Measurements from ENCODE around the gene STAG1. TPM values are rescaled to one million over a fixed set of nuclear protein-coding genes. Genes with fewer than 3 reads are reported as not detected.

The STAG1 gene
- 22.7 and 23.8 TPM in 2 replicates for total RNA-seq

GRCh38 chr3:136752172-136752421 lies at the start of gene STAG1:
Gene STAG1, minus strand, starts transcription at chr3:136752378. Its CDS starts 121,480 bp downstream, at chr3:136630898.

Other genes with a start within 250 kb of the STAG1 start
- gene SLC35G2, start 66.7 kb upstream of the STAG1 start, total RNA-seq, result 17.3 and 25.1 TPM in 2 replicates
- gene NCK1, start 109.8 kb upstream of the STAG1 start, total RNA-seq, result 58.5 and 60.7 TPM in 2 replicates
- gene IL20RB, start 205.6 kb upstream of the STAG1 start, total RNA-seq, result 0.97 and 1.4 TPM in 2 replicates

All from cardiac atrium fibroblast (primary cell).